ENCODE measurements around the gene CITED2.

DNA sequence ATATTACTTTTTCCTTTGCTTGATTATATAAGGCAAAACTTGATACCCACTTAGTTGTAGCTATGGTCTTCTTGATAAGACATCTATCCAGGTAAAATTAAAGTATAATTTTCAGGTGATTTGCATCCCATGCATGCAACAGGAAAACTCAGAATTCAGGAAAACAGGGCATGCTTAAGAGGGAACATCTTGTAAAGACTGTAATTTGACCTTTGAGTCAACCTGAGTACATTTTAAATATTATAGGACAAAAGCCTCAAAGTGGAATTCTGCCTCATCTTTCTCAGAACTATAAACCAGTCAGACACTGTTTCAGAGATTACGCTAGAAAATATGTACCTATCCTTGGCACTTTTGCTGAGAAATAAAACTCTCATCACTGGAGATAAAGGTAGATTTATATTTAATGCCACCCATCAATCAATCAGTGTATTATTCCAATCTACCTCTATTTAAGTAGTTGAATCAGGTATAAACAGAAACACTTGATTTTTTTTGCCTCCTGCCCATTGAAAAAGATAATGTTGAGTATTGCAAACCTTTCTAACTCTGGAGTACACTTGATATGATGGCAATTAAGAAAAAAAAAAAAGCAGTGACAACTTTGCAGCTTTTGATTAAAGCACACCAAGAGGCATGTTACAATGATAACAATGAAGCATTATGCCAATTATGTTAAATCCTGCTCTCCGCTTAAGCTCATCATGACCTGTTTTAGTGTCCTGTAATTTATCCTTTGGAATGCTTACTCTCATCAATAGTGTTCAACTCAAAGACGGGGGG lies 2.8 kb downstream of the CITED2 start:
- TF ChIP-seq, protein P1, sequence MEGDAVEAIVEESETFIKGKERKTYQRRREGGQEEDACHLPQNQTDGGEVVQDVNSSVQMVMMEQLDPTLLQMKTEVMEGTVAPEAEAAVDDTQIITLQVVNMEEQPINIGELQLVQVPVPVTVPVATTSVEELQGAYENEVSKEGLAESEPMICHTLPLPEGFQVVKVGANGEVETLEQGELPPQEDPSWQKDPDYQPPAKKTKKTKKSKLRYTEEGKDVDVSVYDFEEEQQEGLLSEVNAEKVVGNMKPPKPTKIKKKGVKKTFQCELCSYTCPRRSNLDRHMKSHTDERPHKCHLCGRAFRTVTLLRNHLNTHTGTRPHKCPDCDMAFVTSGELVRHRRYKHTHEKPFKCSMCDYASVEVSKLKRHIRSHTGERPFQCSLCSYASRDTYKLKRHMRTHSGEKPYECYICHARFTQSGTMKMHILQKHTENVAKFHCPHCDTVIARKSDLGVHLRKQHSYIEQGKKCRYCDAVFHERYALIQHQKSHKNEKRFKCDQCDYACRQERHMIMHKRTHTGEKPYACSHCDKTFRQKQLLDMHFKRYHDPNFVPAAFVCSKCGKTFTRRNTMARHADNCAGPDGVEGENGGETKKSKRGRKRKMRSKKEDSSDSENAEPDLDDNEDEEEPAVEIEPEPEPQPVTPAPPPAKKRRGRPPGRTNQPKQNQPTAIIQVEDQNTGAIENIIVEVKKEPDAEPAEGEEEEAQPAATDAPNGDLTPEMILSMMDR (IDR thresholded peaks at IDR 0.05), result no peak
- TF ChIP-seq POLR2A (IDR thresholded peaks at IDR 0.05), result no peak
- TF ChIP-seq EP300 (IDR thresholded peaks at IDR 0.05), result no peak

Data from ovary (tissue), 3 donors.